Measurements from ENCODE around the gene TEKT4. TPM values are rescaled to one million over a fixed set of nuclear protein-coding genes. Genes with fewer than 3 reads are reported as not detected.
"Not testable (repeated sequence)": the region's sequence is repeated elsewhere in the genome, so short reads cannot be mapped to it uniquely, and the experiment has no call there.

Gene TEKT4, protein sequence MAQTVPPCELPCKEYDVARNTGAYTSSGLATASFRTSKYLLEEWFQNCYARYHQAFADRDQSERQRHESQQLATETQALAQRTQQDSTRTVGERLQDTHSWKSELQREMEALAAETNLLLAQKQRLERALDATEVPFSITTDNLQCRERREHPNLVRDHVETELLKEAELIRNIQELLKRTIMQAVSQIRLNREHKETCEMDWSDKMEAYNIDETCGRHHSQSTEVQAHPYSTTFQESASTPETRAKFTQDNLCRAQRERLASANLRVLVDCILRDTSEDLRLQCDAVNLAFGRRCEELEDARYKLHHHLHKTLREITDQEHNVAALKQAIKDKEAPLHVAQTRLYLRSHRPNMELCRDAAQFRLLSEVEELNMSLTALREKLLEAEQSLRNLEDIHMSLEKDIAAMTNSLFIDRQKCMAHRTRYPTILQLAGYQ
- not detected for total RNA-seq

DNA sequence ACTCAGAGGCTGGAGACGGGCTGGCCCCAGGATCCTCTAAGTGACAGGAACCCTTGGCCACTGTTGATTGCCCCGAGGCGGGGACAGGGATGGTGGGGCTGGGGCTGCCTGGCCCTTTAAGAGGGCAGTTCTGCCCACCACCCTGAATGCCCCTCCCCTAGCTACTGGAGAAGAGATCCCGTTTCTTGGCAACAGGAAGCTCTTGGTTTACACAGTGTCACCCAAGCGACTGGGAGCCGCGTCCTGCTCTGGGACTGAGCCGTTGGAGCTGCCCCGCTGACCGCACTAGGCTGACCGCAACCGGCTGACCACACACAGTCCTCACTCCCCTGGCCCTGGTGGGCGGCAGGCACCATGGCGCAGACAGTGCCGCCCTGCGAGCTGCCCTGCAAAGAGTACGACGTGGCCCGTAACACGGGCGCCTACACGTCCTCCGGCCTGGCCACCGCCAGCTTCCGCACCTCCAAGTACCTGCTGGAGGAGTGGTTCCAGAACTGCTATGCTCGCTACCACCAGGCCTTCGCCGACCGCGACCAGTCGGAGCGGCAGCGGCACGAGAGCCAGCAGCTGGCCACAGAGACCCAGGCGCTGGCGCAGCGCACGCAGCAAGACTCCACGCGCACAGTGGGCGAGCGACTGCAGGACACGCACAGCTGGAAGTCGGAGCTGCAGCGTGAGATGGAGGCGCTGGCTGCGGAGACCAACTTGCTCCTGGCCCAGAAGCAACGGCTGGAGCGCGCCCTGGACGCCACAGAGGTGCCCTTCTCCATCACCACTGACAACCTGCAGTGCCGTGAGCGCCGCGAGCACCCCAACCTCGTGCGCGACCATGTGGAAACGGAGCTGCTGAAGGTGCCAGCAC, at the start of gene TEKT4:
TSS of gene TEKT4 (plus strand) at position 205 of the 862 bp plus-strand sequence. CDS start at position 355, 150 bp downstream.
- DNase-seq, result no peak
- no peaks in the 10 kb centered on the region for H3K36me3 Mint-ChIP-seq (ENCODE audit: low read depth)
- H3K4me1 Mint-ChIP-seq, result no peaks in the 10 kb centered on the region
- no peak within 1 kb of the TSS for H3K27ac Mint-ChIP-seq
- POLR2A ChIA-PET, result no interaction called here
- H3K4me3 Mint-ChIP-seq, result no peak within 1 kb of the TSS
- H3K9me3 Mint-ChIP-seq, result no peaks in the 10 kb centered on the region
- peaks cover 7% of the 10 kb centered on the region for H3K27me3 Mint-ChIP-seq
- CTCF ChIA-PET, result no interaction called here

DNA sequence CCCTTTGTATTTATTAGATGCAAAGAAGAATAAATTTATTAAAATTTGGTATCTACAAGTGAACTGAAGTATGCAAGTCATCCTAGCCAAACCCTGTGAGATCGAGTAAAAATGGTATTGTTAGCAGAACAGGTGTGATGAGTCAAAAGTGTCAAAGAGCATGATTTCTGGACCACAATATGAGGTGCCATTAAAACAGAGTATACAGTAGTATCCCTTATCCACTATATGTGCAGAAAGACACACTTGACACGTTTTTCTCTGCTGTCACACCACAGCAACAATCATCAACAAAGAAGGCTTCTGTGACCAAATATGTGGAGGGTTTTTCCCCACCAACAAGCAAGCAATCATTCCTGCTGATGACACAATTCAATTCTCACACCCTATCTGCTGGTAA, 32.0 kb upstream of the TEKT4 start:
- H3K4me1 Mint-ChIP-seq; H3K27me3 Mint-ChIP-seq; H3K9me3 Mint-ChIP-seq; H3K36me3 Mint-ChIP-seq (ENCODE audit: low read depth); H3K4me3 Mint-ChIP-seq; POLR2A ChIA-PET; CTCF ChIA-PET; DNase-seq; H3K27ac Mint-ChIP-seq: not testable (repeated sequence)

DNA sequence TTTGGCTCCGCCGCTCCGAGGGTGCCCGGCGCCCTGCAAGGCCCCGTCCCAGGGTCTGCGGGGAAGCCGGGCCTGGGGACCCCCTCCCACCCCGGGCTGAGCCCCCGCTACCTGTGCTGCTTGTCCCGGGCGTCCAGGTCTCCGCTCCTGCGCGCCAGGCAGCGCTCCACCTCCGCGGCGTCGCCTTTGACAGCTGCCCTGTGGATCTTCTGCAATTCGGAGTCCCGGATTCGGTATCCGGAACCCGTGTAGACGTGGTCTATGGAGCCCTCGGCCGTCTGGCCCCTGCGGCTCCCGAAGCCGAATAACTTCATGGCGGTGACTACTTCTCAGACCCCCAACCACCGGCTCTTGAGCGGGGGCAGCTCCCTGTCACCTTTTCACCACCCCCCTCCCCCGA, 14.4 kb upstream of the TEKT4 start:
- CTCF ChIA-PET; DNase-seq; H3K27ac Mint-ChIP-seq; H3K36me3 Mint-ChIP-seq (ENCODE audit: low read depth); H3K9me3 Mint-ChIP-seq; H3K4me1 Mint-ChIP-seq; POLR2A ChIA-PET; H3K4me3 Mint-ChIP-seq: not testable (repeated sequence)
- peaks cover 31% of the 10 kb centered on the region for H3K27me3 Mint-ChIP-seq

DNA sequence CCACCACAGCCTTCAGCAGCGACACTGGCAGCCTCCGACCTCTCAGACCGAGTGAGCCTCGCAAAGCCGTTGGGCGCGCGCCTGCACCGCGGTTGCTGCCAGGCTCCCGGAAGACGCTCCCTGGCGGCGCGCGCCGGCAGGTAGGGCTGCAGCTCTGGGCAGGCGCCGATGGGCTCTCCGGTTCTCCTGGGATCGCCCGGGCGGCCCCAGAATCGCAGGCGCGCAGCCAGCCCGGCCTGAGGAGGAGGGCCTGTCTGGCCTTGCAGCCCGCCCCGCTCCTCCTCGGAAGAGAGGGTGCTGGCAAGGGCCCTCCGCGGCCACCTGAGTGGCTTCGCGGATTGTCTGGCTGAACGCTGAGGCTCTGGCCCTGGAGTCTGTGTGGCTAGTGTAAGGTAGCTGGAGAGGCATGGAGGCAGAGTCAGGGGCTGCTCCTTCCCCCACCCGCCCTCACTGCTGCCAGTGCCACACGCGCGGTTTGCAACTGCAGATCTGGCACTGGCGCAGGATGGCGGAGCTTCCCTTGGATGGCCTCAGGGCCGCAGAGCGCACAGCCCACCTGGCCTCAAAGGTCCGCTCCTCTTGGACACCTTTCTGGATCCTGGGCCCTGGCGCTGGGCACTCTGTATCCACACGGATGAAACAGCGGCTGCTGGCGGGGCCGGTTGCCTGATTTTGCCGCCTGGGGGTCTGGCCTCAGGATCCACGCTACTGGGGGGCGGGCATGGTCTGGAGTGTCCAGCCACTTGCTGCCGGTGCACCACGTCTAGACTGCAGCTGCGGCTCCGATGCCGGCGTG, 13.7 kb upstream of the TEKT4 start:
- Mint-ChIP-seq H3K27me3 (peaks cover 38% of the 10 kb centered on the region), H3K4me3 (peak overlapping the region; percentile 46)
- H3K9me3 Mint-ChIP-seq; POLR2A ChIA-PET; CTCF ChIA-PET; H3K4me1 Mint-ChIP-seq; DNase-seq; H3K27ac Mint-ChIP-seq; H3K36me3 Mint-ChIP-seq (ENCODE audit: low read depth): not testable (repeated sequence)

DNA sequence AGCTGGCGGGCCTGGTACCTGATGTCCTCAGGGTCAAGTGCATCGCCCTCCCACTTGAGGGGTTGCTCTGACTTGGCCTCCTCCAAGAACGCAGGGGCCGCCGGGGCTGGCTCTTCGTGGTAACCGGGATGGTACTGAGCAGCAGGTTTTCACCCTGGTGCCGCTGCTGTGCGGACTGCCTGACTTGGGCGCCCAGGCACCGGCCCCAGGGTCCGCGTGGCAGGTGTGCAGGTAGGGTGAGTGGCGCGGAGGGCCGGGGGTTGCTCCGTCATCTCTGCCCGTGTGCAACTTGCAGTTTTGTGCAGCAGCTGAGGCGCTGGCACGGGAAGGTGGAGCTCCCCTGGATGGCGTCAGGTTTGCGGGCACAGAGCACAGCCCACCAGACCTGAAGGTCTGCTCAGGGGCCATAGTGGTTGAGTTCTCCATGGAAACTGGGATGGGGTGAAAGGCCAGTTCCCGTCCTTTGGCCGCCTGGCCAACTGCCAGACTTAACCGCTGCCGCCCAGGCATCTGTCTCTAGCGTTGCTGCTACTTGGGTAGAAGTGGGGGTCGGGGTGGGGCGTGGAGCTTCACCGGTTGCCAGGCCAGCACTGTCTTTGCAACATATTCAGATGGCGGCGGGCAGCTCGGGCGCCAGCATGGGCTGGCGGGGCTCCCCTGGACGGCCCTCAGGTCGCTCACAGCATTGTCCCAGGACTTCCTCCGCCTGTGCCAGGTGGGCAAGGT, 12.9 kb upstream of the TEKT4 start:
- POLR2A ChIA-PET; H3K27ac Mint-ChIP-seq; H3K36me3 Mint-ChIP-seq (ENCODE audit: low read depth); H3K4me1 Mint-ChIP-seq; H3K4me3 Mint-ChIP-seq; CTCF ChIA-PET; H3K9me3 Mint-ChIP-seq; DNase-seq: not testable (repeated sequence)
- H3K27me3 Mint-ChIP-seq, result peaks cover 42% of the 10 kb centered on the region

DNA sequence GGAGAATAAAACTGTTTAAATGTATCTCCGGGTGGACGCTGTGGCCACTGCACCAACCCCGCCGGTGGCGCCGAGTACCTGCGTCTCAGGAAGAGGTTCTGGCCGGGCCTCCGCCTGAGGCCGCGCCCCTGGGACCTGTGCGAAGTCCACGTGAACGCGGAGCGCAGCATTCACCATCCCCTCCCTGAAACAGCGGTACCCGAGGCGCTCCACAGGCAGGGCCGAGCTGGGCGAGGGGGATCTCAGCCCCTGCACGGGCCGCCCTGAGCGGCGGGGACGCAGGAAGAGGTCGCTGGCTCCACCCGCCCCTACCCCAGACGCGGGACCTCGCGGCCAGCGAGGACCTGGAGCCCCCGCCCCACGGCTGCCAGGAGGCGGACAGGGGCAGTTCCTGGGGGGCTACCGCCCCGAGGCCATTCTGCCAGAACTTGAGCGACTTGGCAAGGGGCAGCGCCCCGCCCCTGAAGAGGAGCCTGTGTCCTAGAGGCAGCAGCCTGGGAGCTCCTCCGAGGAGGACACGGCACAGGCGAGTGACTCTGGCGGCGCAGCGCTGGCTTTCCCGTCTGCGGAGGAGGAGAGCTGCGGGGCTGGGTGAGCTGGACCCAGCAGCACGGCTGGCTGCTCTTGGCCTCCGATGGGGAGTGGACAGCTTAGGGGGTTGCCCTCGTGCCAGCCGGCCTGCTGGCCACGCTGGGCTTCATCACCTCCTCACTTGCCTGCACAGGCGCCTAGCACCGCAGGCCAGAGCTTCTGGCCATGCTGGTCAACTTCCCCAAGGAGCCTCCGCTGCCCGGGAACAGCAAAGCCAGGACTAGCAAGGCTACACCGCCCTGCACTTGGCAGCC, 9.7 kb upstream of the TEKT4 start:
- Mint-ChIP-seq H3K27me3 (peaks cover 53% of the 10 kb centered on the region), H3K9me3 (no peaks in the 10 kb centered on the region), H3K4me3 (no peak overlapping the region), H3K4me1 (peaks cover 3% of the 10 kb centered on the region), H3K27ac (no peak overlapping the region), H3K36me3 (ENCODE audit: low read depth) (no peaks in the 10 kb centered on the region)
- no peak for DNase-seq
- POLR2A ChIA-PET, result no interaction called here
- CTCF ChIA-PET, result no interaction called here

DNA sequence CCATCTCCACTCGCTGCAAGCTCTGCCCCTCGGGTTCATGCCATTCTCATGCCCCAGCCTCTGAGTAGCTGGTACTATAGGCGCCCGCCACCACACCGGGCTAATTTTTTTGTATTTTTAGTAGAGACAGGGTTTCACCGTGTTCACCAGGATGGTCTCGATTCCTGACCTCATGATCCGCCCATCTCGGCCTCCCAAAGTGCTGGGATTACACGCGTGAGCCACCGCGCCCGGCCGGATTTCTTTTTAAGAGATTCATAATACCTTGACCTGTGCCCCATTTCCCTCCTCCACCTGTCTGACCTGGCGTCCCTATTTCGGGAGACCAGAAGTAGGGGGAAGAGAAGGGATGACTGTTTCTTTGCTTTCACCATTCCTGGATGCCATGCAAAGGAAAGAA, 8.3 kb upstream of the TEKT4 start:
- DNase-seq, CTCF ChIA-PET: not testable (repeated sequence)

DNA sequence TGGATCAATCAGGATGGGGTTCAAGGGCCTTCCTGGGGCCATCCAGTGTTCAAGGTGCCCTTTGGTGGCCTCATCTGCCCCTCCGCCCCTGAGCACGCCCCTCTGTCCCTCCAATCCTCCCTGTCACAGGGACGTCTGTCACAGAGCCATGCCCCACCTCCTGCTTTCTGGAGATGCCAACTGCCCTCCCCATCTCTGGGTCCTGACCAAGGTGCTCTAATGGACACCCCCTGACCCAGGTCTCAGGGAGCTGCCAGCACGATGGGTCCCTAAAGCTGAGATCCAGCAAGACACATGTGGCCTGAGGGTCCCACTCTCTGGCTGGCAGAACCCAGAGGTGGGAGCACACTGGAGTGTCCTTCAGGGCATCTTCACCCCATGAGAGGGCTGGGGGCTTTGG, 2.1 kb upstream of the TEKT4 start:
- H3K27me3 Mint-ChIP-seq, result peaks cover 12% of the 10 kb centered on the region
- no peaks in the 10 kb centered on the region for H3K9me3 Mint-ChIP-seq
- H3K36me3 Mint-ChIP-seq (ENCODE audit: low read depth), result no peaks in the 10 kb centered on the region
- no peak overlapping the region for H3K27ac Mint-ChIP-seq
- H3K4me3 Mint-ChIP-seq, result no peak overlapping the region
- DNase-seq, result no peak
- POLR2A ChIA-PET, result no interaction called here
- CTCF ChIA-PET, result no interaction called here
- no peaks in the 10 kb centered on the region for H3K4me1 Mint-ChIP-seq

More for the DNA sequence above, 8.3 kb upstream of the TEKT4 start:
- POLR2A ChIA-PET; H3K27ac Mint-ChIP-seq; H3K4me3 Mint-ChIP-seq; H3K4me1 Mint-ChIP-seq; H3K9me3 Mint-ChIP-seq; H3K36me3 Mint-ChIP-seq (ENCODE audit: low read depth): not testable (repeated sequence)
- peaks cover 47% of the 10 kb centered on the region for H3K27me3 Mint-ChIP-seq

DNA sequence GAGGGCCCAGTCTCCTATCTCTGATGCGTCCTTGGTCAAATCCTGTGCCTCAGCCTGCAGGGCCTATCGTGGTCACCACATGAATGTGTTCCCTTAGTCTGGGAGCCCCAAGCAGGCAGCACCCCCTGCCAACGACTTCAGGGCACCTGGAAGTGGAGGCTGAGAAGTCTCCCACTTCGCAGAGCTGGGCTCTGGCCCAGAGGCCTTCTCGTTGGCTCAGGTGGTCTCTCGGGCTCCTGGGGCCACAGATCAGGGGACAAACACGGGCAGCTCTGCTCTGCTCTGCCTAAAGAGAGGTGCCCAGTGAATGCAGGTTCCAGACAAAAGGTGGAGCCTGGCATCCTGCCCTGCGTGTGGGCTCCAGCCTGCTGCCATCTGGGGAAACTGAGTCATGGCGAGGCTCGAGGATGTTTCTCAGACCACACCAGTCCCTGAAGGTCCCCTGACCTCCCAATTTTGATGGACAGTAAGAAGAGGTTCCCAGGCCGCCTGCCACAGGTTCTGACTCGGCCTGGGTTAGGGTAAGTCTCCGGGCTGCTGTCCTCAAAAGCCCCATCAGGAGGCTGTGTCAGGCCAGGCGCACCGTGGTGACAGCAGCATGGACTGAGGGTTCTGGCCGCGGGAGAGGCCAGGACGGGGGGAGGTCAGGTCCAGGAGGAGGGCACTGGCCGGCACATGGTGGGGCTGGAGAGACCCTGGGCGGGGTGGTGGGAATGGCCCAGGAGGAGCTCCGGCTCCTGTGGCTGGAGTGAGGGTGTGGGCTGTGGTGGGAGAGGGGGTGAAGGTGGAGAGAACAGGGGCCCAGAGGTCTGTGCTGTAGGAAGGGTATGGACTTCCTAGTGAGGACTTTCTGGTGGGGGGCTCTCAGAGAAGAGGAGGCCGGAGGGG, 1.4 kb upstream of the TEKT4 start:
- peaks cover 10% of the 10 kb centered on the region for H3K27me3 Mint-ChIP-seq
- no peak overlapping the region for H3K4me3 Mint-ChIP-seq
- no peak for DNase-seq
- no peaks in the 10 kb centered on the region for H3K9me3 Mint-ChIP-seq
- no peaks in the 10 kb centered on the region for H3K36me3 Mint-ChIP-seq (ENCODE audit: low read depth)
- POLR2A ChIA-PET, result no interaction called here
- H3K27ac Mint-ChIP-seq, result no peak overlapping the region
- CTCF ChIA-PET, result no interaction called here
- H3K4me1 Mint-ChIP-seq, result no peaks in the 10 kb centered on the region

DNA sequence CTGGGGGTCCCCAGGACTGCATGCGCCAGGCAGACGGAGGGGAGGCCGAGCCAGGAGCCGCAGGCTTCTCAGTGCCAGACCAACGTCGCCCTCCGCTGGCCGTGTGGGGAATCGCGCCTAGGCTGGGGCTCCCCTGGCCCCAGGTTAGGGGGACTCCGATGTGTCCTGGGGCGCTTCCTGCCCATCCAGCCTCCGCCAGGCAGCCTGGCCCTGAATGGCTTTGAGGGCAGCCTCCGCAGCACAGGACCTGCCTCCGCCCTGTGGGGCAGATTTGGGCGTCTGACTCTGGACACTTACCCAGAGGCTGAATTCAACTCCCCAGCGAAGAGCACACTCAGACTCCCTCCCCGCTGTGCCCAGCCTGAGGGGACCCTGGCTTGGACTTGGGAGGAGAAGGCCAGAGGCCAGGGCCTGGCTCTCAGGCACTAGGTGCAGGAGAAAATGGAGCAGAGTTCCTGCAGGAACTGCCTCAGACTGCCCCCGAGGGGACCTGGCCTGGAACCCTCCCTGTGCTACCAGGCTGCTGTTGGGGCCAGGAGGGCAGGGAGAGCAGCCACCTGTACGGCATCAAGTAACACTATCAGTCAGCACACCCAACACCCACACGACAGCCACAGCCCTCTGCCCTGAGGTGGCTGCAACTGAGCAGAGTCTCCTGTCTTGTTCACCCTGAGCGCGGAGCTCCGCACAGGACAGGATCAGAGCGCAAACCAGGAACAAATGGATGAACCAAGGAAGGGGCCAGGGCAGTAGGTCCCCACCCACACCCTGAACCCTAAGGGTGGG, 597 bp upstream of the TEKT4 start:
- H3K27me3 Mint-ChIP-seq, result peaks cover 7% of the 10 kb centered on the region
- CTCF ChIA-PET, result no interaction called here
- H3K9me3 Mint-ChIP-seq, result no peaks in the 10 kb centered on the region
- no peak for DNase-seq
- no peaks in the 10 kb centered on the region for H3K4me1 Mint-ChIP-seq
- H3K36me3 Mint-ChIP-seq (ENCODE audit: low read depth), result no peaks in the 10 kb centered on the region
- no peak overlapping the region for H3K27ac Mint-ChIP-seq
- no peak overlapping the region for H3K4me3 Mint-ChIP-seq
- POLR2A ChIA-PET, result no interaction called here

DNA sequence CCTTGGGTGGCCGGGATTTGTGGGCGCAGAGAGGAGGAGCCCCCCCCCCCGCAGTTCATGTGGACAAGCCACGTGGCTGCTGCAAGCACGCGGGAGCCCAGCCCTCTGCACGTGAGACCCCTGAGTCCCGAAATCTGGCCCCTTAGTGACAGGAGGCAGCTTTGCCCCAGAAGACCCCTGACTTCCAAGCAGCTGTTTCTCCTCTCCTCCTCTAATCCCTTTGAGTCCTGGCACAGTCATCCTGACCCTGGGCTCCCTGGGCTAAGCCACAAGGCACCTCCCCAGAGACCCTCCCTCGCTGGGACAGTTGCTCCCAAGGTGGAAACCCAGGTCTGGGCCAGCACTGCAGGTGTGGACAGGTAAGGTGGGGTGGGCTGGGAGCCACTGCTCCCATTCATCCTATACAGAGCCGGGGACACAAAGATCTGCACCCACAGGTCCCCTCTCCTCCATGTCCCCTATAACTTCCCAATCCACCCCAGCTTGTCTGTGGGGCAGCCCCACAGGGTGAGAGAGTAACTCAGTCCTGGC, 923 bp downstream of the TEKT4 start:
- CTCF ChIA-PET, result no interaction called here
- no peaks in the 10 kb centered on the region for H3K4me1 Mint-ChIP-seq
- DNase-seq, result no peak

More for the DNA sequence above, 923 bp downstream of the TEKT4 start:
- H3K9me3 Mint-ChIP-seq, result no peaks in the 10 kb centered on the region
- H3K36me3 Mint-ChIP-seq (ENCODE audit: low read depth), result no peaks in the 10 kb centered on the region
- H3K4me3 Mint-ChIP-seq, result no peak overlapping the region
- POLR2A ChIA-PET, result no interaction called here
- H3K27ac Mint-ChIP-seq, result no peak overlapping the region
- H3K27me3 Mint-ChIP-seq, result peaks cover 7% of the 10 kb centered on the region

All from activated CD4-positive, alpha-beta memory T cell treated with anti-CD3 and anti-CD28 coated beads, Interleukin-2, amount 10 ng/mL, durations not matched to agents 7 days and 5 days (primary cell).